Rectal smooth muscle tissue (tissue), 1 donor: ENCODE measurements around the gene TMEM203.

ENCODE experiments used
- H3K27ac ChIP-seq: one replicate; pipeline ENCODE4 v1.7.0; 2013; ENCODE audit warnings: low read depth, low read length, inconsistent platforms
- H3K27me3 ChIP-seq: one replicate; pipeline ENCODE4 v1.7.0; 2013; ENCODE audit warnings: low read length; ENCODE audit not compliant: control insufficient read depth, insufficient read depth
- H3K36me3 ChIP-seq: one replicate; pipeline ENCODE4 v1.7.0; 2013; ENCODE audit warnings: low read length; ENCODE audit not compliant: control insufficient read depth, insufficient read depth
- H3K4me1 ChIP-seq: one replicate; pipeline ENCODE4 v1.7.0; 2013; ENCODE audit warnings: low read length; ENCODE audit not compliant: control insufficient read depth, insufficient read depth
- H3K4me3 ChIP-seq: one replicate; pipeline ENCODE4 v1.7.0; 2013; ENCODE audit warnings: low read length
- H3K9ac ChIP-seq: one replicate; pipeline ENCODE4 v1.7.0; 2013; ENCODE audit warnings: low read length

The TMEM203 gene

DNA sequence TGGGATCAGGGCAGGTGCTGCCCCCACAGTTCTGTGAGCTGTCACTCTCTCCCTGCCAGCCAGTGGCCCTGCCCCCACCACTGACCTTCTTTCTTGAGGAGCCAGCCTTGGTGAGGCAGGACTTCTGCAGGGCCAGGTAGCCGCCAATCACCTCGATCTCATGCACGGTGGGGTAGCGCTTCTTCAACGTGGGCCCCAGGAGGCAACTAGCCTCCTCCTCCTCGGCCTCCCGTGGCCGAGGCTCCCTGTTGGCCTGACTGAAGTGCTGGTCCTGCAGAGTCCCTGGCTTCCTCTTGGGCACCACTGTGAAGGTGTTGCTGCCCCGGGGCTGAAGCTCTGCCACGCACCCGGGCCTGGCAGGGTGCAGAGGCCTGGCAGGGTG is 6.6 kb downstream of the TMEM203 start:
- H3K27me3 ChIP-seq: no peaks in the 10 kb centered on the region
- H3K36me3 ChIP-seq: no peaks in the 10 kb centered on the region
- peak overlapping the region; percentile 52 for H3K4me3 ChIP-seq
- no peak overlapping the region for H3K9ac ChIP-seq
- no peak overlapping the region for H3K27ac ChIP-seq
- peaks cover 13% of the 10 kb centered on the region for H3K4me1 ChIP-seq

GRCh38 chr9:137198051-137198901 is 7.2 kb downstream of the TMEM203 start:
- Histone ChIP-seq H3K27ac (no peak overlapping the region), H3K36me3 (no peaks in the 10 kb centered on the region), H3K27me3 (no peaks in the 10 kb centered on the region), H3K4me3 (peak overlapping the region; percentile 52), H3K4me1 (peaks cover 12% of the 10 kb centered on the region), H3K9ac (no peak overlapping the region)

- H3K27me3 ChIP-seq: no peaks in the 10 kb centered on the region
- peaks cover 4% of the 10 kb centered on the region for H3K4me1 ChIP-seq
- no peak overlapping the region for H3K27ac ChIP-seq
- peaks cover 11% of the 10 kb centered on the region for H3K36me3 ChIP-seq
- H3K9ac ChIP-seq: no peak overlapping the region
- H3K4me3 ChIP-seq: peak overlapping the region; percentile 33
Measured at GRCh38 chr9:137195525-137196220, 9.8 kb downstream of the TMEM203 start.

GRCh38 chr9:137194909-137195308 is 10.5 kb downstream of the TMEM203 start:
- Histone ChIP-seq H3K27ac (no peak overlapping the region), H3K36me3 (peaks cover 16% of the 10 kb centered on the region), H3K4me1 (peaks cover 6% of the 10 kb centered on the region), H3K9ac (peak overlapping the region; percentile 59), H3K27me3 (no peaks in the 10 kb centered on the region), H3K4me3 (peak overlapping the region; percentile 33)

DNA sequence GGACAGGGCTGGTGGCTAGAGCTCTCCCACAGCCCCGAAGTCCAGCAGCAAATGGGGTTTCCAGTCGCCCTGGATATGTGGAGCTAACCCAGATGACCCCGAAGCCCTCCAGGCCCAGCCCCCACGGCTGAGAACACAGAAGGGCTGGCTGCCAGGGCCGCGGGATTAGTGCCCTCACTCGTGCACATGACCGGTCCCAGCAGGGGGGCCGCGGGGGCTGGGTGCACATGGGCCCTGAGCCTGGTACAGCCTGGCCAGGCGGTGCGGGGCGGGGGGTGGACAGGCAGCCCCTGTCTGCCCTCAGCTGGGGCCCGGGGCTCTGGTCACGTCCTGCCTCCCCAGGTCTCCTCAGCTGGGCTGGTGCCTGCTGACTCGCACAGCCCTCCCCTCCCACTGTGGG is 11.1 kb downstream of the TMEM203 start:
- peak overlapping the region; percentile 33 for H3K4me3 ChIP-seq
- no peak overlapping the region for H3K27ac ChIP-seq
- no peaks in the 10 kb centered on the region for H3K27me3 ChIP-seq
- peaks cover 18% of the 10 kb centered on the region for H3K36me3 ChIP-seq
- peaks cover 8% of the 10 kb centered on the region for H3K4me1 ChIP-seq
- no peak overlapping the region for H3K9ac ChIP-seq

GRCh38 chr9:137193771-137194170 is 11.7 kb downstream of the TMEM203 start:
- H3K4me1 ChIP-seq: peaks cover 10% of the 10 kb centered on the region

DNA sequence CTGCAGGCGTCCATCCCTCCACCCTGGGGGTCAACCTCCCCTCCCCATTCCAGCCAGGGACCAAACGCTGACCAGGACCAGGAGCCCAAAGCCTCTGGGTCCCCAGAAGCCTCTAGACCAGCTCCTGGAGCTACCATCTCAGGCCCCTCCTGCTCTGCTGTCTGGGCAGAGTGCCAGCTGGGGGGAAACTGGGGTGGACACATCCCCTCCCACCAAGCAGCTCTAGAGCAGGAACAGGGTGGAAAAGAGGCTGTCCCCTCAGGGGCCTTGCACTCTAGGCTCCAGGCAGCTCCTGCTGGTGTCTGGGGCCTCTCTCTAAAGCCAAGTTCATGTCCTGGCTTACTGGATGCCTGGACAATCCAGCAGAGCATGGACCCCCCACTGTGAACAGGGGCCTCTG is 12.6 kb downstream of the TMEM203 start:
- H3K9ac ChIP-seq: no peak overlapping the region
- H3K4me3 ChIP-seq: no peak overlapping the region
- peaks cover 10% of the 10 kb centered on the region for H3K4me1 ChIP-seq
- peaks cover 18% of the 10 kb centered on the region for H3K36me3 ChIP-seq
- H3K27ac ChIP-seq: no peak overlapping the region
- H3K27me3 ChIP-seq: no peaks in the 10 kb centered on the region

More at GRCh38 chr9:137193771-137194170, 11.7 kb downstream of the TMEM203 start:
- Histone ChIP-seq H3K4me3 (no peak overlapping the region), H3K27me3 (no peaks in the 10 kb centered on the region), H3K9ac (no peak overlapping the region), H3K27ac (no peak overlapping the region), H3K36me3 (peaks cover 18% of the 10 kb centered on the region)

DNA sequence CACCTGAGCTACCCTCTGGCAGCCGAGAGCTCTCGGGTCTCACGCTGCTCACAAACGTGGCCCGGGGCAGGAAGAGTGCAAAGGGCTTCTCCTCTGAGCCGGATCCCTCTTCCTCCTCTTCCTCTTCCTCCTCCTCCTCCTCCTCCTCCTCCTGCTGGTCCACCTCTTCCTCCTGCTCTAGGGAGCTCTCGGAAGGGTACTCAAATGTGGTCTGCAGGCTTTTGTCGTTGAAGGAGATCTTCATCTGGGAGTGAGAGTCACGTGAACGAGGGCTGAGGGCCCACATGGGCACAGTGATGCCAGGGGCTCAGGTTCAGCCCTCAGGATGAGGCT is 13.0 kb downstream of the TMEM203 start:
- Histone ChIP-seq H3K9ac (peak overlapping the region; percentile 8), H3K27ac (no peak overlapping the region), H3K27me3 (no peaks in the 10 kb centered on the region), H3K4me1 (peaks cover 14% of the 10 kb centered on the region), H3K36me3 (peaks cover 18% of the 10 kb centered on the region), H3K4me3 (no peak overlapping the region)

DNA sequence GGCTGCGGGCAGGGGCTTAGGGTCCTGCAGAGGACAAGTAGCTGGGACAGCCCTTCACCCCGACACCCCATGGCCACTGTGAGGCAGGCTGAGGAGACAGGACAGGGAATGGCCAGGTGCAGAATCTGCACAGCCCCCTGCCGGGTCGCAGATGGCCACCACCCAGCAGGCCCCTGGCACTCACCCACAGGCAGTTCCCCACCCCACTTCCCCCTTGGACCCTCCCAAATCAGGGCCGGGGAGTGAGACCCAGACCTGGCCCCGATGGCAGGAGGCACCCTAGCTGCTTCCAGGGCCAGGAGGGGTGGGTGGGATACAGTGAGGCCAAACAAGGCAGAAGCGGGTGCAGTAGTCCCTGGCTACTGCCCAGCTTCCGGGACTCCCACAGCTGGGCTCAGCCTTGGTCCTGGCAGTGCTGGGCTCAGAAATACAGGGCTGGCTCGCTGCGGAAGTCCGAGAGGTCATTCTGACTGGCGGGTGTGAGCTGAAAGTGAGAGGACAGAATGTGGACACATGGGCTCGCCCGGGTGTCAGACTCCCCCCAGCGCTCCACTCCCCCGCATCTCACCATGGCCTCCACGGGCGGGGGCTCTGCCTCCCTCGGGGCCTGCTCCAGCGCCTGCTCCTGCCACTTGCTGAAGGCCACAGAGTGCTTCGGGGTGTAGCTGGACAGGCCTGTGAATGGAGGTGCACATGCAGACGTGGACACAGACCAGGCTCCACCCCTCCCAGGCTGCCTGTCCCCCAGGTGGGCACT is 13.6 kb downstream of the TMEM203 start:
- Histone ChIP-seq H3K9ac (no peak overlapping the region), H3K4me1 (peaks cover 20% of the 10 kb centered on the region), H3K36me3 (peaks cover 18% of the 10 kb centered on the region), H3K4me3 (no peak overlapping the region), H3K27me3 (no peaks in the 10 kb centered on the region), H3K27ac (no peak overlapping the region)

DNA sequence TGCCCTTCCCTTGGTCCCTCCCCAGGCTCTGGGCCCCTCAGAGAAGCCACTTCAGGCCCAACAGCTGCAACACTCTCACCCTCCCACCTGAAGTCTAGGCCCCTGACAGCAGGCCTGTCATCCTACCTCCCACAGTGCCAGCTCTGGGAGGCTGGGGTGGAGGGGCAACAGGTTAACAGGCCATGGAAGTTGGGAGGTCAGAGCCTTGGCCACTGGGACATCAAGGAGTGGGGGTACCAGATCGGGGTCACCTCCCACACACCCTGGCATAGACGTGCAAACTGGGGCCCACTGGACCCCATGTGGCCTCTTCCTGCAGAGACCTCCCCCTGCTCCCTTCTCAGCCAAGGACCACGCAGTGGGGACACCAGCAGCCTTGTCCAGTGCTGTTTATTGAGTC is 14.2 kb downstream of the TMEM203 start:
- H3K27me3 ChIP-seq: no peaks in the 10 kb centered on the region
- peaks cover 24% of the 10 kb centered on the region for H3K4me1 ChIP-seq
- no peak overlapping the region for H3K4me3 ChIP-seq
- H3K27ac ChIP-seq: no peak overlapping the region
- H3K9ac ChIP-seq: no peak overlapping the region
- H3K36me3 ChIP-seq: peaks cover 18% of the 10 kb centered on the region

DNA sequence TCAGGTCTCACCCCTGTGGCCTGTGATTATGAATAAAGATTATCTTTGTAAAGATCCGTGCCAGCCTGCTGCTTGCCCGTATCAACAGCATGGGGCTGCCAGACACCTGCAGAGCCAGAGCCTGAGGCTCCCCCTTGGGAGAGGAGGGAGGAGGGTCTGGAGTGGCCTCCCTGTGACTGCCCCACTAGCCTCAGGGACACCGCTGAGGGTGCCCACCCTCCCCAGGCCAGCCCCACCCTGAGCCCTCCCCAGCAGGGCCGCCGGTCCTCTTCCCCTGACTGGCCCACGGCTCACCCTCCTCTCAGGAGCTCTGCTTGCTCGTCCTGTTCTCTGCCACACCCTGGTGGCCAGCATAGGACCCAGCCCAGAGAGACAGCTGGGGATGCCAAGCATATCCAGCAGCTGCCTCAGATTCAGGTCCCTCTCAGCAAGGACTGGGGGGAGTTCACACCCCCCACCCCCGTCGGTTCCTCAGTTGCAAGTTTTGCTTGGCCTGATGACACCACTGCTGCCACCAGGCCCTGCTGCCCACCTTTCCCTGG is 15.1 kb downstream of the TMEM203 start:
- H3K4me1 ChIP-seq: peaks cover 24% of the 10 kb centered on the region
- H3K36me3 ChIP-seq: peaks cover 24% of the 10 kb centered on the region
- no peak overlapping the region for H3K4me3 ChIP-seq
- no peak overlapping the region for H3K27ac ChIP-seq
- no peak overlapping the region for H3K9ac ChIP-seq
- no peaks in the 10 kb centered on the region for H3K27me3 ChIP-seq
